Measurements from ENCODE around the gene NIN. TPM values are rescaled to one million over a fixed set of nuclear protein-coding genes. Genes with fewer than 3 reads are reported as not detected.

NIN gene, protein sequence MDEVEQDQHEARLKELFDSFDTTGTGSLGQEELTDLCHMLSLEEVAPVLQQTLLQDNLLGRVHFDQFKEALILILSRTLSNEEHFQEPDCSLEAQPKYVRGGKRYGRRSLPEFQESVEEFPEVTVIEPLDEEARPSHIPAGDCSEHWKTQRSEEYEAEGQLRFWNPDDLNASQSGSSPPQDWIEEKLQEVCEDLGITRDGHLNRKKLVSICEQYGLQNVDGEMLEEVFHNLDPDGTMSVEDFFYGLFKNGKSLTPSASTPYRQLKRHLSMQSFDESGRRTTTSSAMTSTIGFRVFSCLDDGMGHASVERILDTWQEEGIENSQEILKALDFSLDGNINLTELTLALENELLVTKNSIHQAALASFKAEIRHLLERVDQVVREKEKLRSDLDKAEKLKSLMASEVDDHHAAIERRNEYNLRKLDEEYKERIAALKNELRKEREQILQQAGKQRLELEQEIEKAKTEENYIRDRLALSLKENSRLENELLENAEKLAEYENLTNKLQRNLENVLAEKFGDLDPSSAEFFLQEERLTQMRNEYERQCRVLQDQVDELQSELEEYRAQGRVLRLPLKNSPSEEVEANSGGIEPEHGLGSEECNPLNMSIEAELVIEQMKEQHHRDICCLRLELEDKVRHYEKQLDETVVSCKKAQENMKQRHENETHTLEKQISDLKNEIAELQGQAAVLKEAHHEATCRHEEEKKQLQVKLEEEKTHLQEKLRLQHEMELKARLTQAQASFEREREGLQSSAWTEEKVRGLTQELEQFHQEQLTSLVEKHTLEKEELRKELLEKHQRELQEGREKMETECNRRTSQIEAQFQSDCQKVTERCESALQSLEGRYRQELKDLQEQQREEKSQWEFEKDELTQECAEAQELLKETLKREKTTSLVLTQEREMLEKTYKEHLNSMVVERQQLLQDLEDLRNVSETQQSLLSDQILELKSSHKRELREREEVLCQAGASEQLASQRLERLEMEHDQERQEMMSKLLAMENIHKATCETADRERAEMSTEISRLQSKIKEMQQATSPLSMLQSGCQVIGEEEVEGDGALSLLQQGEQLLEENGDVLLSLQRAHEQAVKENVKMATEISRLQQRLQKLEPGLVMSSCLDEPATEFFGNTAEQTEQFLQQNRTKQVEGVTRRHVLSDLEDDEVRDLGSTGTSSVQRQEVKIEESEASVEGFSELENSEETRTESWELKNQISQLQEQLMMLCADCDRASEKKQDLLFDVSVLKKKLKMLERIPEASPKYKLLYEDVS (N-terminal part only)
- 43.5 to 46.9 TPM (median 45.0 TPM) in 3 replicates for total RNA-seq
- long read RNA-seq, full-length matches to known transcripts = 12 of 22 reads
- long read RNA-seq, partial matches to known transcripts = 4 of 22 reads
- long read RNA-seq, other reads (novel, unspliced or antisense) = 6 of 22 reads

- no peaks in the 10 kb centered on the region for H3K36me3 Mint-ChIP-seq (ENCODE audit: low read depth)
- H3K9me3 Mint-ChIP-seq (ENCODE audit: low read depth) = no peaks in the 10 kb centered on the region
- TF ChIP-seq, protein P1, sequence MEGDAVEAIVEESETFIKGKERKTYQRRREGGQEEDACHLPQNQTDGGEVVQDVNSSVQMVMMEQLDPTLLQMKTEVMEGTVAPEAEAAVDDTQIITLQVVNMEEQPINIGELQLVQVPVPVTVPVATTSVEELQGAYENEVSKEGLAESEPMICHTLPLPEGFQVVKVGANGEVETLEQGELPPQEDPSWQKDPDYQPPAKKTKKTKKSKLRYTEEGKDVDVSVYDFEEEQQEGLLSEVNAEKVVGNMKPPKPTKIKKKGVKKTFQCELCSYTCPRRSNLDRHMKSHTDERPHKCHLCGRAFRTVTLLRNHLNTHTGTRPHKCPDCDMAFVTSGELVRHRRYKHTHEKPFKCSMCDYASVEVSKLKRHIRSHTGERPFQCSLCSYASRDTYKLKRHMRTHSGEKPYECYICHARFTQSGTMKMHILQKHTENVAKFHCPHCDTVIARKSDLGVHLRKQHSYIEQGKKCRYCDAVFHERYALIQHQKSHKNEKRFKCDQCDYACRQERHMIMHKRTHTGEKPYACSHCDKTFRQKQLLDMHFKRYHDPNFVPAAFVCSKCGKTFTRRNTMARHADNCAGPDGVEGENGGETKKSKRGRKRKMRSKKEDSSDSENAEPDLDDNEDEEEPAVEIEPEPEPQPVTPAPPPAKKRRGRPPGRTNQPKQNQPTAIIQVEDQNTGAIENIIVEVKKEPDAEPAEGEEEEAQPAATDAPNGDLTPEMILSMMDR (IDR thresholded peaks at IDR 0.05) = no peak
- H3K27ac Mint-ChIP-seq (ENCODE audit: unreplicated experiment) = peak within 1 kb of the TSS; percentile 90
- peaks cover 2% of the 10 kb centered on the region for H3K27me3 Mint-ChIP-seq (ENCODE audit: low read depth)
- no peak for DNase-seq (ENCODE audit: low spot score)
- H3K4me3 Mint-ChIP-seq (ENCODE audit: unreplicated experiment) = peak within 1 kb of the TSS; percentile 95
- peaks cover 31% of the 10 kb centered on the region for H3K4me1 Mint-ChIP-seq (ENCODE audit: low read depth)
Observed at GRCh38 chr14:50830932-50831725, at the start of gene NIN. Gene NIN, minus strand, starts transcription at chr14:50831162. Its CDS starts 9,106 bp downstream, at chr14:50822056.

DNA sequence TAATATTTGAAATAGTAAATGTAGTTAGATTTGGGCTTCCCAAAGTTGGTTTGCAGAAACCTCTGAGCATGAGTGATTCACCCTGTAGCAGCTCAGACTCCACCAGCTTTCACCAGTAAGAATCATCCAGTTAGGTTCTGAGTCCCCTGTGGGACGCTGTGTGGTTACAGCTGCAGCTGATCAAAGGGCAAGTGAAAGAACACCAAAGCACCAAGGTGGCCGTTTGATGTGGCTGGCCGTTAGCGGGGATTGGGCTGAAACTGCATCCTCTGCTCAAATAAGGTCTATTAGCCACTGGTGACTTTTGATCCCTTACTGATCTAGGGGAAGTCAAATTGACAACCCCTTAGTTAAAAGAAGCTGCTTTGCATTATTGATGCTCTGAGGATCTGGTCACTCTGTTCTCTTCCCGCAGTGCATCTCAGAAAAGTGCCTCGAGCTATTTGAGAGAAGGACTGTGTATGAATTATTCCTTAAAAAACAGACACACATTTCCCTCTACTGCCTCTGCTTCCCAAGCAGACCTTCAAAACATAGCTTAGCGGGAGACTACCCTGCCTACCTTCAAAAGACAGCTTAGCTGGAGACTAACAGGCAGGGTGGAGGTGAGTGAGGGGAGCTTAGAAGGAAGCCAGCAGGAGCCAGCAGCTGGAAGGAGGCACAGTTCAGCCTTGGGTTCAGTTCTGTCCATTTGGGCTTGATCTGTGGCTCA is 44.6 kb upstream of the NIN start:
- Mint-ChIP-seq H3K27me3 (ENCODE audit: low read depth) (peaks cover 37% of the 10 kb centered on the region), H3K9me3 (ENCODE audit: low read depth) (no peaks in the 10 kb centered on the region), H3K36me3 (ENCODE audit: low read depth) (no peaks in the 10 kb centered on the region), H3K27ac (ENCODE audit: unreplicated experiment) (no peak overlapping the region), H3K4me3 (ENCODE audit: unreplicated experiment) (no peak overlapping the region), H3K4me1 (ENCODE audit: low read depth) (peaks cover 9% of the 10 kb centered on the region)
- DNase-seq (ENCODE audit: low spot score) = no peak
- TF ChIP-seq, protein P1 (IDR thresholded peaks at IDR 0.05) = no peak

DNA sequence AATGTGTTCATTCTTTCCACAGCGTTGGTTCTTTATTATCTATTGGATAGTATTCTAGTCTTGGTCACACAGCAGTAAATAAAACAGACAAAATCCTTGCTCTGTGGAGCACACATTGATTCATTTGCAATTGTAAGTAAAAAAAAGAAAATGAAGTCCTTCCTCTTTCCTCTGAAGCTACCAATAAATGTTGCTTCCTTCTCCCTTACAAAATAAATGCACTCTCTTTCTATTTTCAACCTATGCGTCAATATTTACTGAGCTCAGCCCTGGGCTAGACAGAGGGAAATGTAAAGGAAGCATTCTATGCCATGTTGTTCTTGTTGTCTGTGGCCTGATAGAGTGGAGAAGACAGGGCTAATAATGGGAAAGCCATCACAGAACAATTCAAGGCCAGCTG is 43.8 kb upstream of the NIN start:
- no peaks in the 10 kb centered on the region for H3K9me3 Mint-ChIP-seq (ENCODE audit: low read depth)
- TF ChIP-seq, protein P1 (IDR thresholded peaks at IDR 0.05) = no peak
- H3K27ac Mint-ChIP-seq (ENCODE audit: unreplicated experiment) = no peak overlapping the region
- no peaks in the 10 kb centered on the region for H3K36me3 Mint-ChIP-seq (ENCODE audit: low read depth)
- no peak overlapping the region for H3K4me3 Mint-ChIP-seq (ENCODE audit: unreplicated experiment)
- peaks cover 9% of the 10 kb centered on the region for H3K4me1 Mint-ChIP-seq (ENCODE audit: low read depth)
- H3K27me3 Mint-ChIP-seq (ENCODE audit: low read depth) = peaks cover 37% of the 10 kb centered on the region
- DNase-seq (ENCODE audit: low spot score) = no peak

DNA sequence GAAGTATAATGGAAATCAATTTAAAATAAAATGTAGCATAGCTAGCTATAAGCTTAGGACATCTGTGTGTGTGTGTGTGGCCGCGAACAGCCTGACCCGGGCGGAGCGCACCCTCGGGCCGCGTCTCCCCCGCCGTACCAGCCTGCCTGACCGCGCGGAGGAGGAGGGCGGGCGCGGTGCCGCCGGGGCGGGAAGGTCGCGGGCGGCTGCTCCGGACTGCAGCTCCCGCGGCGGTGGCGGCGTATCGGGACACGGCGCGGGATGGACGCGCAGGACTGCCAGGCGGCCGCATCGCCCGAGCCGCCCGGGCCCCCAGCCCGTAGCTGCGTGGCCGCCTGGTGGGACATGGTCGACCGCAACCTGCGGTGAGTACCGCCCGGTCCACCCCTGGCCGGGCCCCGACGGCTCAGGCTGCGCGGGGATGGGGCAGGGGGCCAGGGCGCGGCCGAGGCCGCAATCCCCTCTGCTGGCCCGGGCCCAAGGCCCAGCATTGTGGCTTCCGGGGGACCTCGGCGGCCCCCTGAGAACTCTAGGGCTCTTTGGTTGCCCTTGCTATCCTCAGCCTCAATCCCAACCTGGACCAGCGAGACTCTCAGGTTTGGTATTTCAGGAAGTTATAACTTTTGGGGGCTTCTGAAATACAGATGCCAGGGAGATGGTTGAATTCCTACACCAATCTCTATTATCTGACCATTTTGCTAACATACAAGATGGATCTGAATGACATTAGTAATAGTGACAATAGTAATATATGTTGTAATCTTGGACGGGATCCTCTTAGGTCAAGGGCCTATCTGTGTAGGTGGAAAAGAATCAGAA is 41.2 kb upstream of the NIN start, which contains the start of gene ABHD12B:
TSS of gene ABHD12B (plus strand) at position 140 of the 819 bp plus-strand sequence. CDS start at position 262, 122 bp downstream.
- no peak for DNase-seq (ENCODE audit: low spot score)
- TF ChIP-seq, protein P1 (IDR thresholded peaks at IDR 0.05) = no peak
- H3K27ac Mint-ChIP-seq (ENCODE audit: unreplicated experiment) = no peak within 1 kb of the TSS

More for the DNA sequence above, 41.2 kb upstream of the NIN start, which contains the start of gene ABHD12B:
- H3K36me3 Mint-ChIP-seq (ENCODE audit: low read depth) = no peaks in the 10 kb centered on the region
- H3K4me1 Mint-ChIP-seq (ENCODE audit: low read depth) = peaks cover 9% of the 10 kb centered on the region
- peak within 1 kb of the TSS; percentile 23 for H3K4me3 Mint-ChIP-seq (ENCODE audit: unreplicated experiment)
- H3K9me3 Mint-ChIP-seq (ENCODE audit: low read depth) = no peaks in the 10 kb centered on the region
- H3K27me3 Mint-ChIP-seq (ENCODE audit: low read depth) = peaks cover 34% of the 10 kb centered on the region
